ENCODE results near the gene GNA12.

DNA sequence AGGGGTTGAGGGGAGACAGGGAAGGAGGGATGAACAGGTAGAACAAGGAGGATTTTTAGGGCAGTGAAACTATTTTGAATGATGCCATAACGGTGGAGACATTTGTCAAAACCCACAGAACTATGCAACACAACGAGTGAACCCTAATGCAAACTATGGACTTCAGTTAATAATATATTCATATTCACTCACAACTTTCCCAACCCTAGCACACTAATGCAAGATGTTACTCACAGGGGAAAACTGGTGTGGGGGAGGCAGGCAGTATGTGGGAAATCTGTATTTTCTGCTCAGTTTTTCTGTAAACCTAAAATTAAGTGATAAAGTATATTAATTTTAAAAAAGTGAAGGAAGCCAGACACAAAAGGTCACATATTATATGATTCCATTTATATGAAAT, 17.3 kb downstream of the GNA12 start:
- TF ChIP-seq, protein P1, sequence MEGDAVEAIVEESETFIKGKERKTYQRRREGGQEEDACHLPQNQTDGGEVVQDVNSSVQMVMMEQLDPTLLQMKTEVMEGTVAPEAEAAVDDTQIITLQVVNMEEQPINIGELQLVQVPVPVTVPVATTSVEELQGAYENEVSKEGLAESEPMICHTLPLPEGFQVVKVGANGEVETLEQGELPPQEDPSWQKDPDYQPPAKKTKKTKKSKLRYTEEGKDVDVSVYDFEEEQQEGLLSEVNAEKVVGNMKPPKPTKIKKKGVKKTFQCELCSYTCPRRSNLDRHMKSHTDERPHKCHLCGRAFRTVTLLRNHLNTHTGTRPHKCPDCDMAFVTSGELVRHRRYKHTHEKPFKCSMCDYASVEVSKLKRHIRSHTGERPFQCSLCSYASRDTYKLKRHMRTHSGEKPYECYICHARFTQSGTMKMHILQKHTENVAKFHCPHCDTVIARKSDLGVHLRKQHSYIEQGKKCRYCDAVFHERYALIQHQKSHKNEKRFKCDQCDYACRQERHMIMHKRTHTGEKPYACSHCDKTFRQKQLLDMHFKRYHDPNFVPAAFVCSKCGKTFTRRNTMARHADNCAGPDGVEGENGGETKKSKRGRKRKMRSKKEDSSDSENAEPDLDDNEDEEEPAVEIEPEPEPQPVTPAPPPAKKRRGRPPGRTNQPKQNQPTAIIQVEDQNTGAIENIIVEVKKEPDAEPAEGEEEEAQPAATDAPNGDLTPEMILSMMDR (conservative IDR thresholded peaks at IDR 0.05; ENCODE audit: low read depth, low read length) = no peak
- TF ChIP-seq CEBPB (IDR thresholded peaks at IDR 0.05; ENCODE audit: low read depth, low read length) (no peak; the same call in 1 of the 2 replicates), RFX5 (IDR thresholded peaks at IDR 0.05; ENCODE audit: low read depth, low read length) (no peak), MAZ (IDR thresholded peaks at IDR 0.05; ENCODE audit: borderline replicate concordance, low read depth, low read length) (no peak), POLR2A (IDR thresholded peaks at IDR 0.05; ENCODE audit: low read depth, low read length) (no peak), RAD21 (IDR thresholded peaks at IDR 0.05; ENCODE audit: low read length) (no peak), MAFK (IDR thresholded peaks at IDR 0.05; ENCODE audit: low read depth, low read length) (no peak), ELK1 (IDR thresholded peaks at IDR 0.05; ENCODE audit: borderline replicate concordance, low read depth, low read length) (no peak), SMC3 (IDR thresholded peaks at IDR 0.05; ENCODE audit: low read depth, low read length) (no peak), MXI1 (IDR thresholded peaks at IDR 0.05; ENCODE audit: borderline replicate concordance, low read depth, low read length) (no peak), RCOR1 (IDR thresholded peaks at IDR 0.05; ENCODE audit: insufficient replicate concordance, low read length) (no peak)

Data from IMR-90 (cell line).